GM19351 (cell line): Measurements from ENCODE around the gene ZDHHC23.

Experiments
- ATAC-seq: cut with Tn5 transposase; IDR thresholded peaks from one replicate; pipeline ENCODE4 v1.9.1; 2021; ENCODE audit warnings: mild to moderate bottlenecking, moderate library complexity; ENCODE audit not compliant: unreplicated experiment

Gene ZDHHC23

GRCh38 chr3:114005481-114005880, 57.7 kb downstream of the ZDHHC23 start:
- ATAC-seq, result peak; percentile 96

GRCh38 chr3:114011059-114011797, 63.4 kb downstream of the ZDHHC23 start:
- ATAC-seq, result peak; percentile 82
